HCT116 (cell line): ENCODE results near the gene IGFBP7. TPM values are rescaled to one million over a fixed set of nuclear protein-coding genes. Genes with fewer than 3 reads are reported as not detected.

ENCODE experiments used
- ATAC-seq: fragments of 200-7000 bp; cut with Tn5 transposase; 2 replicates; pipeline ENCODE4 v1.9.1; 2020; ENCODE audit warnings: mild to moderate bottlenecking, moderate library complexity
- BruUV-seq: library from RNA; stranded (reverse); fragments of 400-500 nt; replicated peaks from 2 replicates; lab custom pipeline; 2021; lab: Mats Ljungman, UMichigan
- CTCF ChIA-PET: fragments of 300-600 bp; sonication (Branson Sonifier 250); formaldehyde crosslinking; loops from one replicate; lab custom pipeline; 2021; ENCODE audit warnings: antibody characterized with exemption; lab: Charles Lee
- POLR2A ChIA-PET: fragments of 300-600, 350-600 bp; sonication (Branson Sonifier 250); formaldehyde crosslinking; loops from one replicate; lab custom pipeline; 2021; ENCODE audit warnings: antibody characterized with exemption; lab: Charles Lee
- RAD21 ChIA-PET, 2 experiments: fragments of 300-600 bp; sonication (Branson Sonifier 250); formaldehyde crosslinking; loops; one replicate each; lab custom pipeline; 2023; ENCODE audit warnings: low total read pairs in 2 of 2; ENCODE audit not compliant: uncharacterized antibody in 2 of 2, unreplicated experiment in 2 of 2, low non-redundant PET in 1 of 2; lab: Charles Lee
- DNase-seq: peaks from one replicate; pipeline ENCODE4 v3.0.0-alpha.2; 2010; ENCODE audit warnings: low read depth, low spot score
- H2AFZ ChIP-seq: fragments of 200-600 bp; shearing (Covaris generic), sonication (generic); 2 replicates; pipeline ENCODE4 v1.6.1; 2017; ENCODE audit warnings: low read depth, mixed run types, mixed read lengths, antibody characterized with exemption, low read length; ENCODE audit not compliant: poor library complexity, severe bottlenecking
- H3K27ac ChIP-seq: 2 replicates; pipeline ENCODE4 v1.5.1; 2012; ENCODE audit warnings: low read depth, low read length
- H3K27me3 ChIP-seq: fragments of 200-600 bp; sonication (generic); 2 replicates; pipeline ENCODE4 v1.6.1; 2016; ENCODE audit warnings: mixed run types, low read length, mixed read lengths; ENCODE audit not compliant: insufficient read depth
- H3K36me3 ChIP-seq, 2 experiments: fragments of 200-500 bp in 1 of 2; fragments of 200-600 bp in 1 of 2; sonication (Bioruptor generic) in 1 of 2; sonication (generic) in 1 of 2; 2 replicates each; pipeline versions ENCODE4 v1.5.1 to v1.6.1; 2014 to 2016; ENCODE audit warnings: low read length in 2 of 2, inconsistent platforms in 1 of 2, mixed read lengths in 1 of 2, mixed run types in 1 of 2; ENCODE audit not compliant: insufficient read depth in 2 of 2, control insufficient read depth in 1 of 2
- H3K4me1 ChIP-seq, 2 experiments: fragments of 200-600 bp in 1 of 2; sonication (generic) in 1 of 2; 2 replicates each; pipeline versions ENCODE4 v1.5.1 to v1.6.1; 2012 to 2017; ENCODE audit warnings: low read length in 2 of 2, inconsistent platforms in 1 of 2, mild to moderate bottlenecking in 1 of 2, mixed read lengths in 1 of 2, mixed run types in 1 of 2, moderate library complexity in 1 of 2; ENCODE audit not compliant: insufficient read depth in 2 of 2, control insufficient read depth in 1 of 2
- H3K4me2 ChIP-seq: fragments of 200-600 bp; sonication (generic); 2 replicates; pipeline ENCODE4 v1.6.1; 2017; ENCODE audit warnings: mixed run types, low read length, mixed read lengths
- H3K4me3 ChIP-seq, 2 experiments: fragments of 200-600 bp in 1 of 2; sonication (generic) in 1 of 2; replicated peaks in 1 of 2; 2 replicates each; pipeline ENCODE4 v1.5.1; 2011 to 2016; ENCODE audit warnings: low read length in 2 of 2, control low read depth in 1 of 2, low read depth in 1 of 2, mild to moderate bottlenecking in 1 of 2, mixed read lengths in 1 of 2, mixed run types in 1 of 2
- H3K79me2 ChIP-seq: fragments of 200-600 bp; sonication (generic); 2 replicates; pipeline ENCODE4 v1.6.1; 2017; ENCODE audit warnings: mild to moderate bottlenecking, mixed run types, low read length, moderate library complexity, mixed read lengths; ENCODE audit not compliant: insufficient read depth
- H3K9ac ChIP-seq: fragments of 200-600 bp; sonication (generic); 2 replicates; pipeline ENCODE4 v1.6.1; 2016; ENCODE audit warnings: low read length, mixed read lengths
- H3K9me2 ChIP-seq: fragments of 200-600 bp; sonication (generic), shearing (Covaris generic); 2 replicates; pipeline ENCODE4 v1.6.1; 2017; ENCODE audit warnings: mixed run types, mild to moderate bottlenecking, moderate library complexity; ENCODE audit not compliant: insufficient read depth
- H3K9me3 ChIP-seq, 2 experiments: fragments of 200-500 bp in 1 of 2; fragments of 200-600 bp in 1 of 2; sonication (Bioruptor generic) in 1 of 2; sonication (generic) in 1 of 2; 2 replicates each; pipeline ENCODE4 v1.6.1; 2014 to 2017; ENCODE audit warnings: low read length in 2 of 2, mixed read lengths in 2 of 2, inconsistent platforms in 1 of 2, low read depth in 1 of 2, mild to moderate bottlenecking in 1 of 2, mixed run types in 1 of 2, moderate library complexity in 1 of 2; ENCODE audit not compliant: control insufficient read depth in 1 of 2, insufficient read depth in 1 of 2
- H4K20me1 ChIP-seq: fragments of 200-600 bp; sonication (generic), shearing (Covaris generic); 2 replicates; pipeline ENCODE4 v1.6.1; 2017; ENCODE audit warnings: mixed run types, mild to moderate bottlenecking, moderate library complexity; ENCODE audit not compliant: insufficient read depth
- ELF1 ChIP-seq: IDR thresholded peaks from 2 replicates; pipeline ENCODE4 v1.6.1; 2012; ENCODE audit warnings: low read depth, borderline replicate concordance
- EZH2 ChIP-seq: fragments of 200-600 bp; sonication (generic); IDR thresholded peaks from 2 replicates; pipeline ENCODE4 v1.6.1; 2017; ENCODE audit warnings: antibody characterized with exemption, mixed run types
- FOSL1 ChIP-seq: IDR thresholded peaks from 2 replicates; pipeline ENCODE4 v1.6.1; 2012; ENCODE audit warnings: low read depth
- JUND ChIP-seq: IDR thresholded peaks from 2 replicates; pipeline ENCODE4 v1.6.1; 2012
- POLR2AphosphoS5 ChIP-seq: IDR thresholded peaks from 2 replicates; pipeline ENCODE4 v1.6.1; 2011; ENCODE audit warnings: mild to moderate bottlenecking, low read depth, low read length, moderate library complexity
- RAD21 ChIP-seq: IDR thresholded peaks from 2 replicates; pipeline ENCODE4 v1.6.1; 2012; ENCODE audit warnings: low read depth, mild to moderate bottlenecking
- SIN3A ChIP-seq: IDR thresholded peaks from 2 replicates; pipeline ENCODE4 v1.6.1; 2012; ENCODE audit warnings: low read depth
- YY1 ChIP-seq: IDR thresholded peaks from 2 replicates; pipeline ENCODE4 v1.6.1; 2011; ENCODE audit warnings: low read length, low read depth, moderate library complexity, mild to moderate bottlenecking; ENCODE audit not compliant: insufficient replicate concordance; ENCODE audit errors: extremely low read depth
- ZFX ChIP-seq: fragments of 450-650 bp; IDR thresholded peaks from 2 replicates; pipeline ENCODE4 v1.6.1; 2017
- intact Hi-C: fragments of 100-400 bp; cut with micrococcal nuclease; formaldehyde crosslinking; loops from 2 replicates; pipeline ENCODE4 v1.10.0; 2022
- total RNA-seq: library from RNA; stranded (reverse); gene quantifications from one replicate; pipeline ENCODE4 v1.2.1, GENCODE V29; 2021; ENCODE audit not compliant: unreplicated experiment
- TF ChIP-seq, protein P1 (sequence below), 3 experiments: fragments of 200-600 bp in 1 of 3; sonication (generic) in 1 of 3; IDR thresholded peaks in 2 of 3; conservative IDR thresholded peaks in 1 of 3; 2 replicates each; pipeline ENCODE4 v1.5.1; 2012 to 2017; ENCODE audit warnings: low read depth in 2 of 3, low read length in 2 of 3, antibody characterized with exemption in 1 of 3, borderline replicate concordance in 1 of 3, control low read depth in 1 of 3, mild to moderate bottlenecking in 1 of 3, mixed read lengths in 1 of 3, mixed run types in 1 of 3, moderate library complexity in 1 of 3; ENCODE audit not compliant: insufficient read depth in 1 of 3
- TF ChIP-seq, protein P2 (sequence below): IDR thresholded peaks from 2 replicates; pipeline ENCODE4 v1.6.1; 2011; ENCODE audit warnings: mild to moderate bottlenecking, low read length, moderate library complexity; ENCODE audit not compliant: insufficient replicate concordance; ENCODE audit errors: extremely low read depth

The IGFBP7 gene
- total RNA-seq, 1 experiment from 2014 or later: 0.91 TPM

DNA sequence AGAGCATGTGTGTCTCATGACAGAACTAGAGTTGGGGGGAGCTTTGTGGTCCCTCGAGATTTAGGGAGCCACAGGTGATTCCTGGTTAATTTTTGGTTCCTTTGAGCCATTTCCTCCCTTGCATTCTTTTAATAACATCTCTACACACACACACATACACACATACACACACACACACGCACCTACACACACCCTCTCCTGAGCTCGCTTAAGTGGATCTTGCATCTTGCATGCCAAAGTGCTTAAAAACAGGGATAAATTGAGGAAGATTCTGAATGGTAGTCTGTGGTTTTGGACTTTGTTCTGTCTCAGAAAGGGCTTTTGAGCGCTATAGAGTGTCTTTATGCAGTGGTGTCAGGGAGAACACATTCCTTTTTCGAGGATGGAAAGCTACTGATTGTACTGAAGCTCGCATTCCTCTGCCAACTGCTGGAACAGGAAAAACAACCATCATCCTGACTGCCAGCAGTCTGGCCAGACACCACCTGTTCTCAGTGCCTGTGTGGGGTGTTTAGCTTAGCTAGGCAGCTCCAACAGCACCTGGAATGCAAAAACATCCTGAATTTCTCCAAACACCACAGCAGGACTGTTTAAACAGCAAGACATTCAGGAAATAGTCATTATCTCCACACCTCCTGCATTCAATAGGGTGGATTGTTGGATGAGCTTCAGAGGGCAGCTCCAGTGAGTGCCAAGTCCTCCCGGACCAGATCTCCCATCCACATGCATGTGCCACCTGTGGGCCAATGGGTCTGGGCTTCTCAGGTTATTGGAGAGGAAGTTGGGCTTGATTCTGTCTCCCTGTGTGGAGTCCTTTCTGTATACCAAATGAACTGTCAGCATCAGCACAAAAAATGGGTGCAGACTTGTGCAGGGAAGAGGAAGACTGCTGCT is 21.9 kb upstream of the IGFBP7 start:
- Histone ChIP-seq H2AFZ (no peak overlapping the region), H3K4me3 (no peak overlapping the region), H3K4me1 (no peaks in the 10 kb centered on the region), H4K20me1 (no peaks in the 10 kb centered on the region), H3K27ac (no peak overlapping the region), H3K79me2 (no peaks in the 10 kb centered on the region), H3K4me2 (no peak overlapping the region), H3K9me3 (no peaks in the 10 kb centered on the region), H3K27me3 (peaks cover 31% of the 10 kb centered on the region), H3K9ac (no peak overlapping the region), H3K9me2 (no peaks in the 10 kb centered on the region), H3K36me3 (no peaks in the 10 kb centered on the region)
- no peak for ATAC-seq
- ChIA-PET RAD21 (no interaction called here), POLR2A (no interaction called here), CTCF (no interaction called here)
- no TSS peak for BruUV-seq
- no peak for TF ChIP-seq ZFX
- TF ChIP-seq ELF1: no peak
- intact Hi-C loops: loop anchor here (5.0 kb wide), 1 partner anchor 75 kb away; no protein-coding TSS in a partner anchor
- no peak for DNase-seq

DNA sequence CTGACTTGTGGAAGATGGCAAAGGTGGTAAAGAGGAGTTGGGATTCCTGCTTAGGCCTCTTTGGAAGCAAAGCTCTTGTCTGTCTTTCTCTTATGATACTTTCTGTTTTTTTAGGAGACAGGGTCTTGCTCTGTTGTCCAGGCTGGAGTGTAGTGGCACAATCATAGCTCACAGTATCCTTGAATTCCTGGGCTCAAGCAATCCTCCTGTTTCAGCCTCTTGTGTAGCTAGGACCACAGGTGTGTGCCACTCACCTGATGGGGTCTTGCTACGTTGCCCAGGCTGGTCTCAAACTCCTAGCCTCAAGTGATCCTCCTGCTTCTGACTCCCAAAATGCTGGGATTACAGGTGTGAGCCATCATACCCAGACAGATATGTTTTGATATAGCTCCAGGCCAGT is 19.3 kb upstream of the IGFBP7 start:
- ChIA-PET POLR2A (no interaction called here), CTCF (no interaction called here), RAD21 (no interaction called here)
- BruUV-seq: no TSS peak
- TF ChIP-seq SIN3A (no peak), FOSL1 (no peak), JUND (no peak), YY1 (no peak), EZH2 (no peak), POLR2AphosphoS5 (no peak), ELF1 (no peak), RAD21 (no peak)
- TF ChIP-seq, protein P1, sequence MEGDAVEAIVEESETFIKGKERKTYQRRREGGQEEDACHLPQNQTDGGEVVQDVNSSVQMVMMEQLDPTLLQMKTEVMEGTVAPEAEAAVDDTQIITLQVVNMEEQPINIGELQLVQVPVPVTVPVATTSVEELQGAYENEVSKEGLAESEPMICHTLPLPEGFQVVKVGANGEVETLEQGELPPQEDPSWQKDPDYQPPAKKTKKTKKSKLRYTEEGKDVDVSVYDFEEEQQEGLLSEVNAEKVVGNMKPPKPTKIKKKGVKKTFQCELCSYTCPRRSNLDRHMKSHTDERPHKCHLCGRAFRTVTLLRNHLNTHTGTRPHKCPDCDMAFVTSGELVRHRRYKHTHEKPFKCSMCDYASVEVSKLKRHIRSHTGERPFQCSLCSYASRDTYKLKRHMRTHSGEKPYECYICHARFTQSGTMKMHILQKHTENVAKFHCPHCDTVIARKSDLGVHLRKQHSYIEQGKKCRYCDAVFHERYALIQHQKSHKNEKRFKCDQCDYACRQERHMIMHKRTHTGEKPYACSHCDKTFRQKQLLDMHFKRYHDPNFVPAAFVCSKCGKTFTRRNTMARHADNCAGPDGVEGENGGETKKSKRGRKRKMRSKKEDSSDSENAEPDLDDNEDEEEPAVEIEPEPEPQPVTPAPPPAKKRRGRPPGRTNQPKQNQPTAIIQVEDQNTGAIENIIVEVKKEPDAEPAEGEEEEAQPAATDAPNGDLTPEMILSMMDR (IDR thresholded peaks at IDR 0.05 in 2 of 3, conservative IDR thresholded peaks at IDR 0.05 in 1 of 3; ENCODE audit: borderline replicate concordance in 1 of 3, insufficient read depth in 1 of 3, low read depth in 2 of 3, low read length in 2 of 3): no peak
- TF ChIP-seq, protein P2, sequence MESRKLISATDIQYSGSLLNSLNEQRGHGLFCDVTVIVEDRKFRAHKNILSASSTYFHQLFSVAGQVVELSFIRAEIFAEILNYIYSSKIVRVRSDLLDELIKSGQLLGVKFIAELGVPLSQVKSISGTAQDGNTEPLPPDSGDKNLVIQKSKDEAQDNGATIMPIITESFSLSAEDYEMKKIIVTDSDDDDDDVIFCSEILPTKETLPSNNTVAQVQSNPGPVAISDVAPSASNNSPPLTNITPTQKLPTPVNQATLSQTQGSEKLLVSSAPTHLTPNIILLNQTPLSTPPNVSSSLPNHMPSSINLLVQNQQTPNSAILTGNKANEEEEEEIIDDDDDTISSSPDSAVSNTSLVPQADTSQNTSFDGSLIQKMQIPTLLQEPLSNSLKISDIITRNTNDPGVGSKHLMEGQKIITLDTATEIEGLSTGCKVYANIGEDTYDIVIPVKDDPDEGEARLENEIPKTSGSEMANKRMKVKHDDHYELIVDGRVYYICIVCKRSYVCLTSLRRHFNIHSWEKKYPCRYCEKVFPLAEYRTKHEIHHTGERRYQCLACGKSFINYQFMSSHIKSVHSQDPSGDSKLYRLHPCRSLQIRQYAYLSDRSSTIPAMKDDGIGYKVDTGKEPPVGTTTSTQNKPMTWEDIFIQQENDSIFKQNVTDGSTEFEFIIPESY: no peak
- H3K36me3 ChIP-seq: no peaks in the 10 kb centered on the region
- H3K4me3 ChIP-seq: no peak overlapping the region
- ATAC-seq: no peak
- no peaks in the 10 kb centered on the region for H3K9me2 ChIP-seq
- intact Hi-C loops: no loop called here
- H3K9ac ChIP-seq: no peak overlapping the region
- DNase-seq: no peak
- H3K4me2 ChIP-seq: no peak overlapping the region
- no peaks in the 10 kb centered on the region for H3K79me2 ChIP-seq
- no peaks in the 10 kb centered on the region for H3K9me3 ChIP-seq
- H3K27ac ChIP-seq: no peak overlapping the region
- peaks cover 31% of the 10 kb centered on the region for H3K27me3 ChIP-seq
- no peaks in the 10 kb centered on the region for H3K4me1 ChIP-seq
- H4K20me1 ChIP-seq: no peaks in the 10 kb centered on the region
- H2AFZ ChIP-seq: no peak overlapping the region
